ENCODE results near the gene HMSD.

HMSD gene

DNA sequence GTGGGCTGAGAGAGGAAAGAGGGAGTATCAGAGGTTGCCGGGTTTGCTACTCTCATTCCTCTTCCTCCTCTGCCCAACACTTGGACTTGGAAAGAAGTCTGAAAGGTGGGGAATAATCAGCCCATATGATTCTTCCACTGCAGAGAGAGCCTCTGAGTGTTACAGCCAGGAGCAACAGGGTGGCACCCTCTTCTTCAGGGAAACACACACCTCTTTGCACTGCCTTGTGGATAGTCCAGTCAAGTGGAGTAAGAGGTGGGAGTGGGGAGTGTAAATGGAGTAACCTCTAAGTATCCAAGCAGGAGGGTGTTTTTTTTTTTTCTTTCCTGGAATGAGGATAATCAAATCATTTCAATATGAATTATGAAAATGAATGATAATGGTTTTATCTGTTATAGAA is 11.8 kb downstream of the HMSD start:
- no peak for DNase-seq

DNA sequence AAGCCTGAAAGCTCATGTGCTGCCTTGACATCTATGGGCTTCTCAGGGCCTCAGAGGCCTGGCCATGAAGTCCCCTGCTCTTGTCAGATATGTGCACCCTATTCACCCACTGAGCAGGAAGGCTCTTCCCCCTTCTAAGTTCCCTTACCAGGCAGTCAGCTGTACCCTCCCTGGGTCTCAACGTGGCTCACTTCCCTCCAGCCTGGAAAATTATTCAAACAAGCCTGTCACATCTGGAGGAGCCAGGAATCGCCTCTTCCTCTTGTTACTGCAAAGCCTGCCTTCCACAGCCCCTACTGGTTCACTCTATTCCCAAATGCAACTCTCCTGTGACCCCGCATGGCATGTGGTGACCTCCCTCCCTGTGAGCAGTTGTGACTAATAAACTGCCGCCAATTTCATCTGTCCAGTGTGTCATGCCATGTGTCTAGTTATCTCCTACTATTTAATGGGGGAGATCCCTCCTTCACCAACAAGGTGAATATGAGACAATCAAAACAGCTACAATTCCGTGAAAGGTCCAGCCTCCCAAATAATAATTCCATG is 12.4 kb downstream of the HMSD start:
- no peak for DNase-seq

DNA sequence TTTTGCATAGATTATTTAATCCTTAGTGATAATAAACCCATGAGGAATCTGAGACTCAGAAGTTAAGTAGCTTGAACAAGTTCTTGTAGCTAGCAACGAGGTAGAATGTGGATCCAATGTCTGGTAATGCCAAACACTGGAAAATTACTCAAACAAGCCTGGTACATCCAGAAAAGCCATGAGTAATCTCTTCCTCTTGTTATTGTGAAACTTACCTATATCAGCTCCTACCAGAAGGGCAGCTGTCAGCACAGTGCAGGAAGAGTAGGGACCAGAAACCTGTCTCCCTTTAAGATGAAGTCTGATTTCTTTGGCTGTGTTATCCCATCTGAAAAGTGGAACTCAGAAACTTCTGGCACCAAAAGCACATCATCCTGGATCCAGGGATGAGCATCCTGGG is 13.0 kb downstream of the HMSD start:
- no peak for DNase-seq

DNA sequence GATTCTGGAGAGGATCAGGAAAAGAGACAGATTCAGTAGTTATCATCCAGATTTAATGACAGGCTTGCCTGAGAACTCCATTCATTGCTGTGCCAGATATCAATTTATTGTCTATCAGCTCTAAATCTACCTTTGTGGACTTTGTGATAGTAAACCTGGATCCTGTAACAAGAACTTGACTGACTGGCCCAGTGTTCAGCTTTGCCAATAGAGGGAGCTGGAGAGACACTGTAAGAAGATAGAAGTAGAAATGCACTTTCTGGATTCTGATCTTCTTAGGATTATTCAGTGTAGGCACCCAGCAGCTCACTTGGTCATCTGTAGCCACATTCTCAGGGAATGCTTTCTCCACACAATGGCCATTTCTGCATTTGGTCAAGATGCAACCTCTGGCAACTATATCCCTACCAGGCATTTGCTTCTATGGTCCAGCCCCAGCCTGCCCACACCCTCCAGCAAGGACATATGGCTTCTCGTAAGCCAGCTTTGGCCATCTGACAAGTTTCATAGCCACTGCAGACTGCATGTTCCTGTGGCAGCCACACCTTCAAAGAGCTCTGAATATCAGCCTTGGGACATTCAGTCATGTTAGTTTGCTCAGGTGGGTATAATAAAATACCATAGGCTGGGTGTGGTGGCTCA is 14.6 kb downstream of the HMSD start:
- peak; percentile 26 for DNase-seq

DNA sequence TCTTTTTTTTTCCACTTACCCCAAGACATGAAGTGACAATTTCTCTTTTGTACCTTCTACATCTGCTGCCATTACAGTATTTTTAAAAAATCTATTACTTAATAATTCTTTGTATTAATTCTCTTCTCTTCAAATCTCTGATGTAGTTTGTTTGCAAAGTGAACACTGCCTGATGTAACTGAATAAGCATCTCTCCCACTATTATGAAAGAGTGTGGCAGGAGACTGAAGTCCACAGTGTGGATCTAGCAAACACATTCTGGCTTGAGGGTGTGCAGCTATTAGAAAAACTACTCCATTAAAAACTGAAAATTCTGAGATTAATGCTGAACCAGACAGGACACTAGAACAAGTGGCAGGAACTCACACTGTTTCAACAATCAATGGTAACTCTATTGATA is 15.8 kb downstream of the HMSD start:
- no peak for DNase-seq

DNA sequence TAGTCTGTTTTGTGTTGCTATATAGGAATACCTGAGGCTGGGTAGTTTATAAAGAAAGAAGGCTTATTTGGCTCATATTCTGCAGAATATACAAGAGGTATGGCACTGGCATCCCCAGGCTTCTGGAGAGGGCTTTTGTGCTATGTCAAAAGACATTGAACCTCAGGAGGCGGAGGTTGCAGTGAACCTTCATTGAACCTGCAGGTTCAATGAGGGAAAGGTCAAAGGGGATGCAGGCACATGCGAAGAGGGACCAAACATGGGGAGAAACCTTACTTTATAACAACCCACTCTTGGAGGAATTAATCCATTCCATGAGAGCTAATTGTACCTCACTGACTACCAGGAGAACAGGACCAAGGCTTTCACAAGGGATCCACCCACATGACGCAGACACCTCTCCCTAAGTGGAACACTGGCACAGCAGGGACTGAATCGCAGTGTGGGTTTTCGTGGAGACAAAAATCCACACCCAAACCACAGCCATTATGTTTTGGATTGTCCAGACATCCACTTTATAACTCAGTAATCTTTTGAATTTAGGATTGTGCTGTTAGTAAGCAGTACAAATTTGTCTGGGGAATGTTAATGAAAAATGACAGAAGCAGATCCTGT is 16.7 kb downstream of the HMSD start:
- no peak for DNase-seq

DNA sequence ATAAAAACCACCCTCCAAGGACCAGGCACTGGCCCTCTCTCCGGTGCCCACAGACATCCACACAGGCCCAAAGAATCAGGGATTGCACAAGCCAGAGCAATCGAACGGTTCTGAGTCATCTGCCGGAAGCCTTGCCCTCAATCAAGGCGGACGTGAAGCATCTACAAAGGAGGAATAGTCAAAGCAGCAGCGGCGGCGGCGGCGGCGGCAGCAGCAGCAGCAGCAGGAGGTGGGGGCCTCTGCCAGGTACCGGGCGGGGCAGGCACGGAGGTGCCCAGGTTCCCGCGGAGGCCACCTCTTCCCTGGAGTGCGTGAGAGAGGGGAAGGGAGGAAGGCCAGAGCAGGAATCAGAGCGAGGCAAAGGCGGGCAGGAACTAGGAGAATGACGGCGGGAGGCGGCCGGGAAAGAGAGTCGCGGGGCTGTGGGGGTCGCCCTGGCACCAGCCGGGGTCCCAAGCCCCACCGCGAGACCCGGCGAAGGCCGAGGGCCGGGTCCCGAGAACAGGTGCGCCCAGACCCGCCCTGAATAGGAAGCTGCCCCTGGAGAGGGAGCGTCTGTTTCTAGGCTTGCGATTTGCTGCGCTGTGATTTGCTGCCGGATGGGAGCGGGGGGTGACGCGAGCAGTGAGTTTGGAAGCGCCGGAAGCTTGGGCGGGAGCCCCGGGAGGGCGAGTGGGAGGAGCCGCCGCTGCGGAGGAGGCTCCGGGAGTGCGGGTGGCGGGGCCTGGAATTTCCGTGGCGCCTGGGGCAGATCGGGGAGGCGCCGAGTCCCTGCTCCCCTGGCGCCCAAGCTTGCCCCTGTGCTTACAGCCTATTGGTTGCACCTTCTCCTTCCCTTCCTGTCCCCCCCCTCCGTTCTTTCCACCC is 21.1 kb downstream of the HMSD start, which contains the start of gene SERPINB8:
Gene SERPINB8 (plus strand): TSS at position 140 of the 867 bp plus-strand sequence. CDS start 8,228 bp downstream, outside the sequence.
- peak; percentile 49 for DNase-seq

DNA sequence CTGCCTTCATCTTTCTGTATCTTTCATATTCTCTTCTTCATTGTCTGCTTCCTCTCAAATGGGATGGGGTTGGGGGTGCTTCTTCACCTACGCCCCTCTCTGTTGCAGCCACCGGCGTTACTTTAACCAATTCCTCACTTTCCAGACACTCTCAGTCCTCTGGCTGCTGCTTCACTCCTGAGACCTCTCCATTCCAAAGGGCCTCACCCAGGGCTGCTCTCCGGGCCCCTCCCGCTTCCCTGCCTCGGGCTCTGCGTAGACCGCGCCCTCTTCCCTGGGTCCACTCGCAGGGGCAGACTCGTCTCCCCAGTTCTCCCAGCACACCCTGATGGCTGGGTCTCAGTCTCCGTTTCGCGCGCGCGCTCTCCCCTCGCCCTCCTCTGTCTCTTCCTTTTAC is 21.7 kb downstream of the HMSD start:
- no peak for DNase-seq

DNA sequence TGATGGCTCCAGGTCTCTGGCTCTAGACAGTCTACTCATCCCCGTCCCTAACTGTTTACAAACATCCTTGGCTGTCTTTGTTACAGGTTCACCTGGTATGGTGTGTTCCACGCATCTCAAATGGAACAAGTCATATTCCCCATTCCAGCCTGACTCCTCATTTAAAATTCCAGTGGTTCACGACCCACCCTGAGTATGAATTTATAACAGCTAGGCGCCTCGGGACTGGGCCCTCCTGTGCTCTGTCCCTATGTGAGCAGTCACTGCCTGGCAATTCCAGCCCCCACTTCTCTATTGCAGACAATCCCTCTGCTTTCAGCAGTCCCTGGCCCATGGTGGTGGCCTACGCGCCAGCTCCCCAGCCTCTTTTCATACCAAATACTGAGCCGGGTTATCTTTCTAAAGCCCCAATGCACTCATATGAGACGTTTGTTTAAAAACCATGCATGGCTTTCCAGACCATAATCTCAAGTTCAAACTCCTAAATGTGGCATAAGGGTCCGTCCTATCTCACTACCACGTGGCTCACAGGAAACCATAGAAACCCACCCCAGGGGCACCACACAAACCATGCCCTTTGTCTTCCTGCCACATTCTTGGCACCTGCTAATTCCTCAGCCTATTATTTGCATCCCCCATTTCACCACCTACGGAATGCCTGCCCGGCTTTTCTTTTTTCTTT is 22.4 kb downstream of the HMSD start:
- no peak for DNase-seq

DNA sequence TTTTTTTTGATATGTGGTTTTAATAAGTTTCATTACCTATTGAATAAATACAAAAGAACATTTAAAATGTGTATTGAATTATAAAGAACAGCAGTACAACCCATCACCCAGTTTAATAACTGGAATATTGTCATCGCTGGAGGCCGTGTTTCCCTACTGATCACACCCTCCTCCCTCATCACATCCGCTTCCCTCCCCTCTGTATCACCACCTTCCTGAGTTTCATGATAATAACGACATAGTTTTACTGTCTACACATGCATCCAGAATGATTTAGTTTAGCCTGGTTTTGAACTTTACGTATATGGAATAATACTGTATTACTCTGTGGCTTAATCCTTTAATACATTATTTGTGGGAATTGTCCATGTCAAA is 22.9 kb downstream of the HMSD start:
- no peak for DNase-seq

DNA sequence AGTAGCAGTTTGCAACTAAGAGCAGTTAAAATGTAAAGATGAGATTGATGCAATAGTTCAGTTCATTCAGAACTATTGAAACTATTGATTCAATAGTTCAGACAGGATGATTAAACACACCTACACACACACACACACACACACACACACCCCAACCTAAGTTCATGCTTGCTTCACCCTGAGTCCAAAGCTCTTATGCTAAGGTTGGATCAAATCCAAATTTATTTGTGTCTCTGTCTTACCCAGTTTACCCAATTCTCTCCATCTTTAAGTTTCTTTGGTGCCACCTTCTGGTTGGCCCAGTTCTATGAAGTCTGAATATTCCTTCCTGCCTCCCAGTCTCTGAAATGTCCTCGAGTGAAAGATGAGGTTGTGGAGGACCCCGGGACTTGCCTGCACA is 25.9 kb downstream of the HMSD start:
- no peak for DNase-seq

DNA sequence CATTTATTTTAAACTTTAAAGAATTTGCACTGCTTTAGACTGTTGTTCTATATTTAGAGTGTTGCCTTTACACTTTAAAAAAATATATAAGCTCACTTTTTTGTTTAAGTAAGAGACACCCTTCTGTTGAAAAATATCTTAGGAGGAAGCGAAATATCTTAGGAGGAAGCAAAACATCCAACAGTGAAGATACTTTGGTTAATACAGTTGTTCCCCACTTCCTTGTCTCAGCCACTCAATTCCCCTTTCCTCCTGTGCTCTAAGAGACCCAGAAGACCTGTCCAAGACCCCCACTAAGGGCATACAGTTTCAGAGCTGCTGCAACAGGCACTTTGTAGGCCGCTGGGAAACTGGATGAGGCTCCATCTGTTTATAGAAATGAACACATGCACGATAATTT is 26.5 kb downstream of the HMSD start:
- no peak for DNase-seq

DNA sequence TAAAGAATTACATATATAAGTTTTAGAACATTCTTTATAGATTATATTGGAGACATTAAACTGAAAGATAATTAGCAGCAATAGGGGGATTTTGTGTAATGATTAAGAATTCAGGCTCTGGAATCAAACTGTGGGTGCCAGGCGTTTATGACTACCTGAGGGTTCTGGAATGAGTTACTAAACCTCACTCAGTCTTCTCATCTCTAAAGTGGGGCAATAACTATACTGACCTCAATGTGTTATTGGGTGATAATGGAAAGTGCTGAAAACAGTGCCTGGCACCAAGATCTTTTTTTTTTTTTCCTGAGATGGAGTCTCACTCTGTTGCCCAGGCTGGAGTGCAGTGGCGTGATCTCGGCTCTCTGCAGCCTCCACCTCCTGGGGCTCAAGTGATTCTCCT is 27.9 kb downstream of the HMSD start:
- no peak for DNase-seq

DNA sequence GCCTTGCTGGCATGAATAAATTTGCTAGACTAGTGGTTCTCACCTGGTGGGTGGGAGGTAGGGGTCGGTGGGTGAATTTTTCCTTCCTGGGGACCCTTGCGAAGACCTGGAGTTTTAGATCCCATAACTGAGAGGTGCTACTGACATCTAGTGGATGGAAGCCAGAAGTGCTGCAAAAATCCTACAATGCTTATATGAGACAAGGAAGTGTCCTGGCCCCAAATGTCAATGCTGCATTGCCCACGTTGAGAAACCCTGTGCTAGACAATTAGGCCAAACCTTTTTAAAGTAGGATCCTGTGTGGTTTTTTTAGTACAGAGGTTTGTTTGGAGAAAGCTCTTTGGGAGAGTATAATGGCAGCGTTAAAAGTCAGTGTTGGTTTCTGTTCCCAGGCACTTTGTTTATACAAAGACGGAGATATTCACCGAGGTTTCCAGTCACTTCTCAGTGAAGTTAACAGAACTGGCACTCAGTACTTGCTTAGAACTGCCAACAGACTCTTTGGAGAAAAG is 30.4 kb downstream of the HMSD start:
- peak; percentile 21 for DNase-seq

DNA sequence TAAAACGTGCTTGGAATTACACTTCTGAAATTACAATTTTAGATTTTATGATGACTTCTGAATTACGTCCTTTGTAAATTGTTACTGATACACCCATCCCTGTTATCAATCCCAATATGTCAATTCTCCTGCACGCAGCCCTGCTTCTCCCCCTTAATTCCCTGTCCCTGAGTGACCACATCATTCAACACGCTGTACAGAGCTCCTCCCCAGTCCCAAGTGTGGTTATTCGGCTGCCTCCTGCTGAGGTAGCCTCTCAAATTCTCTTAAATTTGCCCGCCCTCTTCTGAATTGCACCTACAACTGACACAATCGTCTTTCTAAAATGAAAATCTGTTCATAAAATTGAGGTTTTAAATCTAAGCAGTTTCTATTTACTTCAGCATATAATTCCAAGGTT is 30.9 kb downstream of the HMSD start:
- no peak for DNase-seq

DNA sequence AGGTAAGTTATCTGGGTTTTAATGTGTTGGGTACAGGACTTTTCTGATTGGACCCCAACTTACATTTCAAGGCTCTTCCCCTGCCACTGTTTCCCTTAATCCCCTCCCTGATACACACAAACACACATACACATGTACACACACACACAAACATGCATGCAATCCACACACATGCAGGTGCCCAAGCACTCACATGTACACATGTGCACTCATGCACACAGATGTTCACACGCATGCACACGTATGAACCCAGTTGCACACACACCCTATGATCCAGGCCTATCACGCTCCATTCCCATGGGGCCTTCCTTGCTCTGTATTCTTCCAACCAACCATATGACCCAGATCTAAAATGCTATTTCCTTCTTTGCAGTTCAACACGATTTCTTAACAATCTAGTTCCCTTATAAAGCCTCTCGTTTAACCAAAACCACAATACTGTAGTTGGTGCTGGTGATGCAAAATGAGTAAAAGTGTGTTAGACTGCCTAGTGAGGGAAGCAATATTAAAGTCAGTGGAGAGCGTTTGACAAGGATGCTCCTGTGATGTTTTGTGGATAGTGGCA is 31.9 kb downstream of the HMSD start:
- no peak for DNase-seq

DNA sequence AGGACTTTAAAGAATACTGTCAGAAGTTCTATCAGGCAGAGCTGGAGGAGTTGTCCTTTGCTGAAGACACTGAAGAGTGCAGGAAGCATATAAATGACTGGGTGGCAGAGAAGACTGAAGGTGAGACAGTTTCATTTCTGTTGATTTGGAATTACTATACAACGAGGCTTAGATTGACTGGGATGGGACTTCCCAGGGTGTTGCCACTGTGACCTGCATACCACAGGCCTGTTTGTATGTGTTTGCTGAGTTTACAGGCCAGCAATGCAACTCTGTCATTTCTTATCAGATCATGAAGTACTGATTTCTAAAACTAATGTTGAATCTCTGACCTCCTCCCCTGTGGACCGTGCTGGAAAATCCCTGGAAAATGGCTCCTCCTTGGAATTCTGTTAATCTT is 32.6 kb downstream of the HMSD start:
- DNase-seq: no peak

DNA sequence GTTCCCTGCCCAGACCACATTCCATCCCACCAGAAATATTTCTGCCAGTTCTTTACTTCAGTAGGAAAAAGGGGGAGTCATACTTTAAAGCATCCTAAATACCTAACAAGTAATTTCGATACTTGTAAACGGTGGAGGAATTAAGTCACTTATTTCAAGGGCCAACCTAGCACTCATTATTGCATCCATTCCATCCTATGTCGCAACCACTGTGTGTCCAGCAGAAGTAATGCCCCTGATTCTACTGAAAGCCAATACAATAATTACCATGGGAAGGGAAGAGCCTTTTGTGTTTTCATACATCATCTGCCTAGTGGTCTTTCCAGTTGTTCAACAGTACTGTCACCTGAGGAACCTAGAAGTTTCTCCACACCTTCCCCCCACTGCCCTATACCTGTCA is 33.3 kb downstream of the HMSD start:
- no peak for DNase-seq

DNA sequence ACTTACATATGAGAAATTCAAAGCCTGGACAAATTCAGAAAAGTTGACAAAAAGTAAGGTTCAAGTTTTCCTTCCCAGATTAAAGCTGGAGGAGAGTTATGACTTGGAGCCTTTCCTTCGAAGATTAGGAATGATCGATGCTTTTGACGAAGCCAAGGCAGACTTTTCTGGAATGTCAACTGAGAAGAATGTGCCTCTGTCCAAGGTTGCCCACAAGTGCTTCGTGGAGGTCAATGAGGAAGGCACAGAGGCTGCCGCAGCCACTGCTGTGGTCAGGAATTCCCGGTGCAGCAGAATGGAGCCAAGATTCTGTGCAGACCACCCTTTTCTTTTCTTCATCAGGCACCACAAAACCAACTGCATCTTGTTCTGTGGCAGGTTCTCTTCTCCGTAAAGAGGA is 37.8 kb downstream of the HMSD start:
- no peak for DNase-seq

DNA sequence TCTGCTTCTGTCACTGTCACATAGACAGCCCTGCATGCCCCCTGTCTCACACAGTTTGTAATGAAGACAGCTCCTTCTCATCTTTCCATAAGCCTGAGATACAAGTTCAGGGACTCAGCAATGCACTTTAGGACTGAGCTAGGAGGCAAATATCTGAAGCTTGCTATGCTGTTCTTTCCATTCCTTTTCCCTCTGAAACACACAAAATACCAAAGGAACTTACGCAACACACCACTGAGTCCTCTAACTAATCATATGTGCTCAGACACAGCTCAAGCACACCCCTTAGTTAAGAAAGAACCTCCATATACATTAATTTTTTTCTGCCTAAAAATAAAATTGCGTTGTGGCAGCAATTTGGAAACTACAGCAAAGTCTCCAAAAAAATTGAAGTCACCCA is 38.6 kb downstream of the HMSD start:
- DNase-seq: no peak

DNA sequence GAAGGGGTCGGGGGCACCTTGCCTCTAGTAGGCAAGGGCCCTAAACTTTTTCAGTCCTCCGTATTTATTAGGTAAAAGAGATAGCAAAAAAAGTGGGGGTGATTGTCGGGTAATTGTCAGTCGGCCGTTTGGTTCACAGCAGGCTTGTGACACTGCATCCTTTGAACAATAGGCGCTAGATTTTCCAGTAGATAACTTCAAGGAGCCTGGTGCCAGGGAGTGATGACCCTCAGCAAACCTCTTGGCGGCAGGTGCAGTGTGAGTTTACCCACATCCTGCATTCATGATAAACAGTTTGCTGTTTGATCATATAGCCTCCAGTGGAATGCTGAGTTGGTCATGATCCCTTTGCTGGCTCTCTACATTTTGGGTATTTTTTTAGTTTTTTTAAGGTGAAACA is 43.6 kb downstream of the HMSD start:
- DNase-seq: no peak

DNA sequence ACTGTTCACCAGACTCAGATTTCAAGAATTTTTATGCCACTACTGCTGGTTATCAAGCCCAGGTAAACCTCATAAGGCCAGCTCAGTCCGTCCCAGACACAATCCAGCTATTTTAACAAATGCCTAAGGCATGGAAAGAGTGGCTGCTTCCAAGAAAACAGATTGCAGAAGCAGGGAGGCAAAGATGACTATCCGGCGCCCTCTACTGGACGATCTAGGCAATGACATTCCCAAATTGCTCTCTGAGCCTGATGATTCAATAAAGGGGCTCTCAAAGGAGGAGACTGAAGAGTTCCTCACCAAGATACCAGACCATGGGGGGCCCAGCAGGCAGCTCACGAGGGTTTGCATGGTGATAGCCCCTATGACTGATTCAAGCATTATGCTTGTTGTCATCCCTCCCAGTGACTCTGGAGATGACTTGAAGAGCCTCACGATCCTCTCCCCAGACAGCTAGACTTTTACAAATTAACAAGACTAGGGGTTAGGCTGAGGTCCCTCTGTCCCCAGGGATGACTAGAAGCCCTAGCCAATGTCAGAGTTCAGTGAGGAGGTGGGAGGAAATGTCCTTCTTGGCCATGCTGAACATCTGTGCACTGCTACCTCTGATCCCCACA is 45.8 kb downstream of the HMSD start:
- peak; percentile 18 for DNase-seq
